GM12878 (cell line): Measurements from ENCODE around the gene KCNK4. TPM values are rescaled to one million over a fixed set of nuclear protein-coding genes. Genes with fewer than 3 reads are reported as not detected.
A peak's percentile ranks its signal among the peaks of the same experiment; 100 is the strongest.

Experiments
- ATAC-seq: fragments of 200-7000 bp; cut with Tn5 transposase; 3 replicates; pipeline ENCODE4 v1.9.1; 2020; ENCODE audit warnings: mild to moderate bottlenecking, moderate library complexity
- BruUV-seq: library from RNA; stranded (reverse); fragments of 400-500 nt; replicated peaks from 2 replicates; lab custom pipeline; 2021; lab: Mats Ljungman, UMichigan
- CTCF ChIA-PET: fragments of 300-600 bp; sonication (Branson Sonifier 250); formaldehyde crosslinking; extraction: SDS; loops from one replicate; lab custom pipeline; 2021; ENCODE audit warnings: inconsistent platforms; lab: Yijun Ruan, JAX
- POLR2A ChIA-PET: fragments of 350-600 bp; formaldehyde crosslinking; extraction: SDS; loops from one replicate; lab custom pipeline; 2021; ENCODE audit warnings: inconsistent platforms; lab: Charles Lee
- RAD21 ChIA-PET: fragments of 300-600 bp; sonication (Branson Sonifier 250); formaldehyde crosslinking; loops from one replicate; lab custom pipeline; 2023; ENCODE audit warnings: antibody characterized with exemption; ENCODE audit not compliant: unreplicated experiment; lab: Charles Lee
- SMC1A ChIA-PET: fragments of 300-600 bp; sonication (Branson Sonifier 250); formaldehyde crosslinking; loops from one replicate; lab custom pipeline; 2023; ENCODE audit not compliant: unreplicated experiment, uncharacterized antibody; lab: Charles Lee
- DNase-seq: peaks from one replicate; pipeline ENCODE4 v3.0.0-alpha.2; 2011; ENCODE audit warnings: low read depth, low spot score
- FAIRE-seq: peaks from 3 replicates; lab custom pipeline; 2011; peaks lifted over from hg19 to GRCh38; lab: Jason Lieb, UNC
- H2AFZ ChIP-seq: 2 replicates; pipeline ENCODE4 v1.6.0; 2011; ENCODE audit warnings: low read depth, low read length, control low read depth; ENCODE audit not compliant: control insufficient read depth
- H3K27ac ChIP-seq: 2 replicates; pipeline ENCODE4 v1.5.1; 2011; ENCODE audit warnings: control low read depth; ENCODE audit not compliant: control insufficient read depth, insufficient read depth
- H3K27me3 ChIP-seq, 2 experiments: replicated peaks in 1 of 2; 2 replicates each; pipeline versions ENCODE4 v1.6.0 to v1.6.1; 2011; ENCODE audit warnings: low read length in 1 of 2; ENCODE audit not compliant: control insufficient read depth in 2 of 2, insufficient read depth in 2 of 2
- H3K36me3 ChIP-seq, 2 experiments: 2 replicates each; pipeline ENCODE4 v1.5.1; 2011; ENCODE audit warnings: low read length in 1 of 2; ENCODE audit not compliant: control insufficient read depth in 2 of 2, insufficient read depth in 2 of 2
- H3K4me1 ChIP-seq: 2 replicates; pipeline ENCODE4 v1.6.1; 2011; ENCODE audit warnings: mild to moderate bottlenecking, low read length, moderate library complexity, mixed read lengths; ENCODE audit not compliant: control insufficient read depth, insufficient read depth
- H3K4me2 ChIP-seq: 2 replicates; pipeline ENCODE4 v1.6.0; 2011; ENCODE audit warnings: control low read depth; ENCODE audit not compliant: control insufficient read depth, insufficient read depth
- H3K4me3 ChIP-seq: fragments of 200-600 bp; sonication (generic); 2 replicates; pipeline ENCODE4 v1.5.1; 2016
- H3K79me2 ChIP-seq: 2 replicates; pipeline ENCODE4 v1.6.0; 2011; ENCODE audit warnings: low read length; ENCODE audit not compliant: control insufficient read depth, insufficient read depth
- H3K9ac ChIP-seq: 2 replicates; pipeline ENCODE4 v1.8.0; 2011; ENCODE audit warnings: low read length, control low read depth, mixed read lengths; ENCODE audit not compliant: control insufficient read depth, insufficient read depth
- H3K9me3 ChIP-seq: replicated peaks from 3 replicates; pipeline ENCODE4 v1.5.1; 2011; ENCODE audit warnings: mild to moderate bottlenecking, low read length; ENCODE audit not compliant: control insufficient read depth, insufficient read depth
- H4K20me1 ChIP-seq: 2 replicates; pipeline ENCODE4 v1.6.0; 2011; ENCODE audit not compliant: control insufficient read depth, insufficient read depth
- EED ChIP-seq: sonication (generic); IDR thresholded peaks from 2 replicates; pipeline ENCODE4 v1.6.1; 2016; ENCODE audit warnings: antibody characterized with exemption, low read depth
- ESRRA ChIP-seq: IDR thresholded peaks from 2 replicates; pipeline ENCODE4 v1.6.1; 2012; ENCODE audit warnings: mild to moderate bottlenecking, low read length, improper control_type of control experiment
- GABPA ChIP-seq: IDR thresholded peaks from 2 replicates; pipeline ENCODE4 v1.6.1; 2014; ENCODE audit warnings: antibody characterized with exemption, low read depth, mild to moderate bottlenecking, inconsistent platforms
- HSF1 ChIP-seq: fragments of 150-350 bp; IDR thresholded peaks from 2 replicates; pipeline ENCODE4 v1.6.1; 2014; ENCODE audit warnings: mild to moderate bottlenecking, low read depth, low read length
- MAX ChIP-seq: IDR thresholded peaks from 2 replicates; pipeline ENCODE4 v1.6.1; 2012; ENCODE audit warnings: low read depth, low read length, improper control_type of control experiment
- POLR2A ChIP-seq: IDR thresholded peaks from 2 replicates; pipeline ENCODE4 v1.6.1; 2011; ENCODE audit warnings: low read depth, mild to moderate bottlenecking, low read length
- RCOR1 ChIP-seq: conservative IDR thresholded peaks from 2 replicates; pipeline ENCODE4 v1.6.1; 2012; ENCODE audit warnings: low read depth, low read length, improper control_type of control experiment
- RFX5 ChIP-seq: IDR thresholded peaks from 2 replicates; pipeline ENCODE4 v1.6.1; 2011; ENCODE audit warnings: low read depth, low read length, improper control_type of control experiment
- SMC3 ChIP-seq: IDR thresholded peaks from 2 replicates; pipeline ENCODE4 v1.6.1; 2011; ENCODE audit warnings: low read length, improper control_type of control experiment, borderline replicate concordance
- SP1 ChIP-seq: IDR thresholded peaks from one replicate; pipeline ENCODE4 v1.6.1; 2011; ENCODE audit warnings: low read depth, low read length
- WGBS: methylation state at CpG from one replicate; pipeline ENCODE4 v1.1.6; 2016; ENCODE audit warnings: low lambda C conversion rate; ENCODE audit not compliant: insufficient replicate concordance, insufficient coverage; ENCODE audit errors: missing lambda C conversion rate; 5-methylcytosine and 5-hydroxymethylcytosine counted together
- in situ Hi-C: fragments of 300-500 bp; cut with MboI; formaldehyde crosslinking; loops from 9 replicates; pipeline ENCODE4 v1.14.3; 2018; ENCODE audit warnings: mixed read lengths
- intact Hi-C: fragments of 100-400 bp; cut with micrococcal nuclease; formaldehyde crosslinking; loops from one replicate; pipeline ENCODE4 v1.14.2; 2022; ENCODE audit not compliant: unreplicated experiment
- polyA plus RNA-seq, 11 experiments: library from polyadenylated mRNA; depleted of rRNA in 4 of 11; unstranded in 6 of 11; stranded (reverse) in 5 of 11; fragments of >200 nt; fragmentation: Nextera tagmentation in 4 of 11; fragmentation: Illumina TruSeq in 1 of 11; extraction: Ambion mirVana in 4 of 11; extraction: Trizol in 1 of 11; gene quantifications; 1 replicate in 1 of 11; 2 replicates in 10 of 11; pipeline versions ENCODE4 v1.2.1 to v1.2.3, GENCODE V29; 2011 to 2016; ENCODE audit warnings: inconsistent platforms in 2 of 11, missing spikeins in 2 of 11, low read depth in 1 of 11
- total RNA-seq, 4 experiments: library from RNA; depleted of rRNA in 3 of 4; stranded (reverse); fragments of >200 nt in 3 of 4; fragmentation: Illumina TruSeq in 1 of 4; extraction: Trizol in 1 of 4; gene quantifications; 2 replicates each; pipeline versions ENCODE4 v1.2.1 to v1.2.3, GENCODE V29; 2013 to 2021
- TF ChIP-seq, protein P1 (sequence below): fragments of 450-650 bp; IDR thresholded peaks from 2 replicates; pipeline ENCODE4 v1.6.1; 2018; ENCODE audit warnings: borderline replicate concordance, mild to moderate bottlenecking; ENCODE audit not compliant: partially characterized antibody

The KCNK4 gene
- total and polyA plus RNA-seq, 10 of the 15 experiments (the other 5 are each of a cell fraction or from before 2014, with no cell fraction given), result 0.04 TPM; not detected in 9

DNA sequence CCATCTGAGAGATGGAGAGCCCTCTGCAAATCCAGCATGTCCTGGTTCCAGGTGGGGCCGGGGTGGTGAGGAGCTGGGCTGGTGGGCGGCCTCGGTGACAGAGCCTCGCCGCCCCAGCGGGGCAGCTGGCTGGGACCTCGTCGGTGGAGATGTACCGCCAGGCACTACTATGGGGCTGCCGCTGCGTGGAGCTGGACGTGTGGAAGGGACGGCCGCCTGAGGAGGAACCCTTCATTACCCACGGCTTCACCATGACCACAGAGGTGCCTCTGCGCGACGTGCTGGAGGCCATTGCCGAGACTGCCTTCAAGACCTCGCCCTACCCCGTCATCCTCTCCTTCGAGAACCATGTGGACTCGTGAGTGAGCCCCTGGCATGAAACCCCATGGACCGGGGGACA is 32.7 kb upstream of the KCNK4 start:
- Histone ChIP-seq H3K79me2 (no peaks in the 10 kb centered on the region), H3K9me3 (no peaks in the 10 kb centered on the region), H3K4me2 (no peak overlapping the region), H3K4me3 (no peak overlapping the region), H3K27ac (no peak overlapping the region), H3K27me3 (no peaks in the 10 kb centered on the region), H3K9ac (no peak overlapping the region), H3K4me1 (peaks cover 11% of the 10 kb centered on the region), H2AFZ (no peak overlapping the region), H3K36me3 (peaks cover 0 to 5% of the 10 kb centered on the region in 2 experiments; a peak in 2 of 4 replicates), H4K20me1 (no peaks in the 10 kb centered on the region)
- ATAC-seq (no peak), DNase-seq (no peak), FAIRE-seq (no peak)
- ChIA-PET POLR2A (interaction anchor here (0.7 to 1.9 kb wide), 3 partner anchors 9 to 27 kb away, joined by 4 to 7 read pairs (median 4); no protein-coding TSS in a partner anchor), RAD21 (no interaction called here), CTCF (no interaction called here), SMC1A (interaction anchor here (1.2 kb wide), 1 partner anchor 54 kb away, joined by 3 read pairs; no protein-coding TSS in a partner anchor)
- in situ Hi-C loops, result no loop called here
- no peak for TF ChIP-seq ESRRA
- no peak for TF ChIP-seq RCOR1
- TF ChIP-seq GABPA, result no peak
- TF ChIP-seq HSF1, result no peak
- BruUV-seq, result no TSS peak
- WGBS, result 87% methylated on average over 24 of the region's 24 CpGs
- intact Hi-C loops, result no loop called here

DNA sequence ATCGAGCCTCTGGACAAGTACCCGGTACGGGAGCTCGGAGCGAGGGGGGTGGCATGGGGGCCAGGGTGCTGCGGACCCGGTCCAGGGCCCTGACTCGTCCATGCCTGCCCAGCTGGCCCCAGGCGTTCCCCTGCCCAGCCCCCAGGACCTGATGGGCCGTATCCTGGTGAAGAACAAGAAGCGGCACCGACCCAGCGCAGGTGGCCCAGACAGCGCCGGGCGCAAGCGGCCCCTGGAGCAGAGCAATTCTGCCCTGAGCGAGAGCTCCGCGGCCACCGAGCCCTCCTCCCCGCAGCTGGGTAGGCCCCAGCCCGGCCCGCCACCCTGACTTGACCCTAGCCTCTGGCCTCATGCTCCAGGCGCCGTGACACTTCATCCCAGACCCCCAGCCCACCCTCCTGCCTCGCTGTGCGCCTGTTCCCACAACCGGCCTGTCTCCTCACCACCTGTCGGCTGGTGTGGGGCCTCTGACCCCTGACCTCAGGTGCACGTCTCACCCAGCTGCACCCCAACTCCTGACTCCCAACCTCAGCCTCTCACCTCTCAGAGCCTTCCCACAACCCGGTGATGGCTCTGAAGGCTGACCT is 32.1 kb upstream of the KCNK4 start:
- no peak overlapping the region for H2AFZ ChIP-seq
- H3K4me1 ChIP-seq, result peaks cover 11% of the 10 kb centered on the region
- no peaks in the 10 kb centered on the region for H4K20me1 ChIP-seq
- peaks cover 0 to 5% of the 10 kb centered on the region in 2 experiments; a peak in 2 of 4 replicates for H3K36me3 ChIP-seq
- no peak for ATAC-seq
- H3K9ac ChIP-seq, result no peak overlapping the region
- RAD21 ChIA-PET, result no interaction called here
- no peak overlapping the region for H3K4me3 ChIP-seq
- H3K27ac ChIP-seq, result 0 out of 2 replicates have a peak overlapping the region, but pooled peaks have one; percentile 17
- SMC1A ChIA-PET, result interaction anchor here (0.5 to 1.2 kb wide), 2 partner anchors 36 to 54 kb away, joined by 3 to 4 read pairs; no protein-coding TSS in a partner anchor
- DNase-seq, result no peak
- no peak for FAIRE-seq
- CTCF ChIA-PET, result no interaction called here
- POLR2A ChIA-PET, result interaction anchor here (0.8 to 1.9 kb wide), 2 partner anchors 8 to 14 kb away, joined by 4 to 7 read pairs; no protein-coding TSS in a partner anchor
- H3K27me3 ChIP-seq, result no peaks in the 10 kb centered on the region
- H3K4me2 ChIP-seq, result no peak overlapping the region
- BruUV-seq, result no TSS peak
- intact Hi-C loops (no loop called here), in situ Hi-C loops (no loop called here)
- H3K79me2 ChIP-seq, result no peaks in the 10 kb centered on the region
- 93% methylated on average over 27 of the region's 32 CpGs for WGBS
- H3K9me3 ChIP-seq, result no peaks in the 10 kb centered on the region
- TF ChIP-seq, protein P1, sequence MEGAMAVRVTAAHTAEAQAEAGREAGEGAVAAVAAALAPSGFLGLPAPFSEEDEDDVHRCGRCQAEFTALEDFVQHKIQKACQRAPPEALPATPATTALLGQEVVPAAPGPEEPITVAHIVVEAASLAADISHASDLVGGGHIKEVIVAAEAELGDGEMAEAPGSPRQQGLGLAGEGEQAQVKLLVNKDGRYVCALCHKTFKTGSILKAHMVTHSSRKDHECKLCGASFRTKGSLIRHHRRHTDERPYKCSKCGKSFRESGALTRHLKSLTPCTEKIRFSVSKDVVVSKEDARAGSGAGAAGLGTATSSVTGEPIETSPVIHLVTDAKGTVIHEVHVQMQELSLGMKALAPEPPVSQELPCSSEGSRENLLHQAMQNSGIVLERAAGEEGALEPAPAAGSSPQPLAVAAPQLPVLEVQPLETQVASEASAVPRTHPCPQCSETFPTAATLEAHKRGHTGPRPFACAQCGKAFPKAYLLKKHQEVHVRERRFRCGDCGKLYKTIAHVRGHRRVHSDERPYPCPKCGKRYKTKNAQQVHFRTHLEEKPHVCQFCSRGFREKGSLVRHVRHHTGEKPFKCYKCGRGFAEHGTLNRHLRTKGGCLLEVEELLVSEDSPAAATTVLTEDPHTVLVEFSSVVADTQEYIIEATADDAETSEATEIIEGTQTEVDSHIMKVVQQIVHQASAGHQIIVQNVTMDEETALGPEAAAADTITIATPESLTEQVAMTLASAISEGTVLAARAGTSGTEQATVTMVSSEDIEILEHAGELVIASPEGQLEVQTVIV, result no peak
- TF ChIP-seq EED (no peak), SP1 (no peak), MAX (no peak), POLR2A (no peak), RFX5 (no peak), SMC3 (no peak), HSF1 (no peak)
